Measurements from ENCODE around the gene TFAP2B. TPM values are rescaled to one million over a fixed set of nuclear protein-coding genes. Genes with fewer than 3 reads are reported as not detected.

Gene TFAP2B
- total RNA-seq, 1 donor from 2014 or later: 0.25 TPM

GRCh38 chr6:50816115-50816675, 2.5 kb upstream of the TFAP2B start:
- intact Hi-C loops (cut with DNase I): no loop called here
- no peak overlapping the region for H3K27ac ChIP-seq
- H3K27me3 ChIP-seq: no peaks in the 10 kb centered on the region
- H3K9me3 ChIP-seq: no peaks in the 10 kb centered on the region
- TF ChIP-seq POLR2AphosphoS5 (IDR thresholded peaks at IDR 0.05; ENCODE audit: insufficient read depth in 1 of 2, low read depth in 1 of 2) (no peak), CTCF (IDR thresholded peaks at IDR 0.05) (peak; percentile 37 to 60 (median 57))
- no peaks in the 10 kb centered on the region for H3K4me1 ChIP-seq
- H3K4me3 ChIP-seq: peak overlapping the region; percentile 15 to 27
- no peak for DNase-seq (ENCODE audit: extremely low spot score in 2 of 2)
- no peaks in the 10 kb centered on the region for H3K36me3 ChIP-seq

GRCh38 chr6:50816947-50817645, 1.6 kb upstream of the TFAP2B start:
- Histone ChIP-seq H3K9me3 (no peaks in the 10 kb centered on the region), H3K4me1 (peaks cover 4% of the 10 kb centered on the region), H3K27ac (no peak overlapping the region), H3K4me3 (no peak overlapping the region), H3K36me3 (no peaks in the 10 kb centered on the region), H3K27me3 (no peaks in the 10 kb centered on the region)
- TF ChIP-seq POLR2A (IDR thresholded peaks at IDR 0.05): no peak
- intact Hi-C loops (cut with DNase I): no loop called here
- DNase-seq (ENCODE audit: extremely low spot score in 2 of 2): no peak

GRCh38 chr6:50817646-50817950, 1.1 kb upstream of the TFAP2B start:
- H3K36me3 ChIP-seq: no peaks in the 10 kb centered on the region
- intact Hi-C loops (cut with DNase I): no loop called here
- H3K4me1 ChIP-seq: peaks cover 4% of the 10 kb centered on the region
- no peak overlapping the region for H3K27ac ChIP-seq
- no peaks in the 10 kb centered on the region for H3K9me3 ChIP-seq
- H3K4me3 ChIP-seq: no peak overlapping the region
- TF ChIP-seq CTCF (IDR thresholded peaks at IDR 0.05): no peak
- H3K27me3 ChIP-seq: no peaks in the 10 kb centered on the region
- DNase-seq (ENCODE audit: extremely low spot score in 2 of 2): no peak

- Histone ChIP-seq H3K4me1 (peaks cover 4% of the 10 kb centered on the region), H3K27me3 (no peaks in the 10 kb centered on the region), H3K36me3 (no peaks in the 10 kb centered on the region), H3K4me3 (no peak overlapping the region), H3K9me3 (no peaks in the 10 kb centered on the region), H3K27ac (no peak overlapping the region)
- TF ChIP-seq CTCF (IDR thresholded peaks at IDR 0.05) (no peak), POLR2A (IDR thresholded peaks at IDR 0.05) (no peak)
- intact Hi-C loops (cut with DNase I): no loop called here
- no peak for DNase-seq (ENCODE audit: extremely low spot score in 2 of 2)
Measured at GRCh38 chr6:50818020-50818419, 651 bp upstream of the TFAP2B start.

- no peak for TF ChIP-seq POLR2A (IDR thresholded peaks at IDR 0.05)
- TF ChIP-seq CTCF (IDR thresholded peaks at IDR 0.05): no peak
- TF ChIP-seq POLR2AphosphoS5 (IDR thresholded peaks at IDR 0.05; ENCODE audit: insufficient read depth in 1 of 2, low read depth in 1 of 2): no peak
- Histone ChIP-seq H3K9me3 (no peaks in the 10 kb centered on the region), H3K27ac (no peak overlapping the region), H3K27me3 (peaks cover under 1% of the 10 kb centered on the region), H3K4me1 (peaks cover 4% of the 10 kb centered on the region), H3K4me3 (peak overlapping the region in 1 of 2 donors; percentile 39), H3K36me3 (no peaks in the 10 kb centered on the region)
- DNase-seq (ENCODE audit: extremely low spot score in 2 of 2): no peak
- intact Hi-C loops (cut with DNase I): no loop called here
Measured at GRCh38 chr6:50819466-50819903, 814 bp downstream of the TFAP2B start.

Measured in vagina (tissue), 2 donors.